Transverse colon (tissue), 4 donors: Measurements from ENCODE around the gene DOC2B.

Experiments used
- EP300 ChIP-seq: sonication (generic); formaldehyde crosslinking; IDR thresholded peaks from one replicate; pipeline ENCODE4 v1.6.1; 2017; ENCODE audit warnings: antibody characterized with exemption, low read depth
- POLR2A ChIP-seq: fragments of 450-650 bp; IDR thresholded peaks from one replicate; pipeline ENCODE4 v1.6.1; 2016; ENCODE audit warnings: antibody characterized with exemption, mild to moderate bottlenecking, moderate library complexity
- POLR2AphosphoS5 ChIP-seq, 3 donors: sonication (generic); formaldehyde crosslinking; IDR thresholded peaks; one replicate each; pipeline ENCODE4 v1.6.1; 2016; ENCODE audit warnings: antibody characterized with exemption in 3 of 3
- TF ChIP-seq, protein P1 (sequence below), 5 experiments: fragments of 200-600 bp in 3 of 5; fragments of 450-650 bp in 2 of 5; sonication (generic) in 3 of 5; IDR thresholded peaks; 1 replicate in 2 of 5; 2 replicates in 3 of 5; pipeline ENCODE4 v1.5.1; 2016 to 2017; ENCODE audit warnings: antibody characterized with exemption in 5 of 5, inconsistent platforms in 3 of 5, mild to moderate bottlenecking in 2 of 5, moderate library complexity in 1 of 5

DNA sequence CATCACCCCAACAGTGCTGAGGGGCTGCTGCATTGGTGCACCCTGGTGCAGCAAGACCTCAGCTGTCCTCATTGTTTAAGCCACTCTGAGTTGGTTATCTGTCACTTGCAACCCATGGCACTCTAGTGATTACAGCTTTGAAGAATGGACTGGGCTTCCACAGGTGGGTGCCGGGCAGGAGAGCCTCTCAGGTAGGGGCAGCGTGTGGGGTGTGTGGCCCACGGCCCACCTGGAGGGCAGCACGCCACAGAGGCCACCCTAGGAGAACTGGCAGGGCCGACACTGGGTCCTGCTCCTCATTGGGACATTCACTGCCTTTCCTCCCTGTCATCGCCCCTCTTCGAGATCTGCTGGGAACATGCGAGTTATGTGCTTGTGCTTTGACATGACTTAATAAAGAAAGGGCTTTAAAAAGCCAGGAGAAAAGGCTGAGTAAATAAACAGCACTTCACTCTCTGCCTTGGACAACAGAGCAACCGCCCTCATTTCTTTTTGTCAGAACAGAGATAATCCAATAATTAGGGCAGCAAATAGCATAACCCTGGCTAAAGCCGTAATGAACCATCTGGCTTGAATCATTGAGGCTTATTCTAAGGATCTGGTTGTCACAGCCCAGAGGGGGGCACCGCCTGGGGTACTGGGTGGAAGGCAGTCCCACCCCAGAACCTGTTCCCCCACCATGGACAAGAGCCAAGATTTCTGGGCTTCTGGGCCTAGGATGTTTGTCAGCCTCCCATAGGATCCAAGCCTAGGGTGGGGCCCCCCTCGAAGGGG lies 3.0 kb downstream of the DOC2B start:
- TF ChIP-seq, protein P1, sequence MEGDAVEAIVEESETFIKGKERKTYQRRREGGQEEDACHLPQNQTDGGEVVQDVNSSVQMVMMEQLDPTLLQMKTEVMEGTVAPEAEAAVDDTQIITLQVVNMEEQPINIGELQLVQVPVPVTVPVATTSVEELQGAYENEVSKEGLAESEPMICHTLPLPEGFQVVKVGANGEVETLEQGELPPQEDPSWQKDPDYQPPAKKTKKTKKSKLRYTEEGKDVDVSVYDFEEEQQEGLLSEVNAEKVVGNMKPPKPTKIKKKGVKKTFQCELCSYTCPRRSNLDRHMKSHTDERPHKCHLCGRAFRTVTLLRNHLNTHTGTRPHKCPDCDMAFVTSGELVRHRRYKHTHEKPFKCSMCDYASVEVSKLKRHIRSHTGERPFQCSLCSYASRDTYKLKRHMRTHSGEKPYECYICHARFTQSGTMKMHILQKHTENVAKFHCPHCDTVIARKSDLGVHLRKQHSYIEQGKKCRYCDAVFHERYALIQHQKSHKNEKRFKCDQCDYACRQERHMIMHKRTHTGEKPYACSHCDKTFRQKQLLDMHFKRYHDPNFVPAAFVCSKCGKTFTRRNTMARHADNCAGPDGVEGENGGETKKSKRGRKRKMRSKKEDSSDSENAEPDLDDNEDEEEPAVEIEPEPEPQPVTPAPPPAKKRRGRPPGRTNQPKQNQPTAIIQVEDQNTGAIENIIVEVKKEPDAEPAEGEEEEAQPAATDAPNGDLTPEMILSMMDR (IDR thresholded peaks at IDR 0.05), result no peak
- TF ChIP-seq POLR2A (no peak), EP300 (no peak), POLR2AphosphoS5 (IDR thresholded peaks at IDR 0.05) (no peak)
